Natural killer cell (primary cell): ENCODE results near the gene TAX1BP3. TPM values are rescaled to one million over a fixed set of nuclear protein-coding genes. Genes with fewer than 3 reads are reported as not detected.
"Not testable (repeated sequence)": the region's sequence is repeated elsewhere in the genome, so short reads cannot be mapped to it uniquely, and the experiment has no call there.

Experiments
- ATAC-seq, 3 donors: fragments of 150-1000 bp in 2 of 3; fragments of 200-7000 bp in 1 of 3; cut with Tn5 transposase; 1 replicate in 1 of 3; 2 replicates in 2 of 3; pipeline ENCODE4 v1.10.0; 2021; ENCODE audit warnings: mild to moderate bottlenecking in 2 of 3, moderate library complexity in 2 of 3
- DNase-seq, 2 donors: peaks; one replicate each; pipeline versions ENCODE4 v3.0.0 to v3.0.0-alpha.2; 2013 to 2021; ENCODE audit warnings: mixed read lengths in 1 of 2
- H3K27ac ChIP-seq: one replicate; pipeline ENCODE4 v1.5.1; 2013; ENCODE audit warnings: mild to moderate bottlenecking, low read length
- H3K27me3 ChIP-seq: one replicate; pipeline ENCODE4 v1.6.1; 2013; ENCODE audit warnings: low read length; ENCODE audit not compliant: control insufficient read depth, insufficient read depth
- H3K36me3 ChIP-seq: one replicate; pipeline ENCODE4 v1.6.1; 2013; ENCODE audit warnings: low read length; ENCODE audit not compliant: control insufficient read depth, insufficient read depth
- H3K4me1 ChIP-seq: one replicate; pipeline ENCODE4 v1.6.1; 2013; ENCODE audit warnings: low read length; ENCODE audit not compliant: control insufficient read depth, insufficient read depth
- H3K4me3 ChIP-seq: one replicate; pipeline ENCODE4 v1.5.1; 2013; ENCODE audit warnings: low read length
- H3K9me3 ChIP-seq: one replicate; pipeline ENCODE4 v1.6.1; 2013; ENCODE audit warnings: low read length; ENCODE audit not compliant: control insufficient read depth, insufficient read depth
- H3K27ac Mint-ChIP-seq, 2 donors: one replicate each; pipeline ENCODE4 v1.8.0; 2022; ENCODE audit warnings: mild to moderate bottlenecking in 2 of 2, mixed read lengths in 2 of 2, moderate library complexity in 1 of 2
- H3K27me3 Mint-ChIP-seq, 2 donors: one replicate each; pipeline ENCODE4 v1.8.0; 2022; ENCODE audit warnings: low read depth in 2 of 2, mixed read lengths in 2 of 2
- H3K36me3 Mint-ChIP-seq: one replicate; pipeline ENCODE4 v1.8.0; 2022; ENCODE audit warnings: mixed read lengths
- H3K4me1 Mint-ChIP-seq, 2 donors: one replicate each; pipeline ENCODE4 v1.8.0; 2022; ENCODE audit warnings: mixed read lengths in 2 of 2
- H3K4me3 Mint-ChIP-seq: one replicate; pipeline ENCODE4 v1.8.0; 2022; ENCODE audit warnings: mild to moderate bottlenecking, moderate library complexity, mixed read lengths
- H3K9me3 Mint-ChIP-seq, 2 donors: one replicate each; pipeline ENCODE4 v1.8.0; 2022; ENCODE audit warnings: mixed read lengths in 2 of 2
- CTCF ChIP-seq: fragments of 200-600 bp; IDR thresholded peaks from one replicate; pipeline ENCODE4 v1.8.0; 2022; ENCODE audit warnings: antibody characterized with exemption
- WGBS: methylation state at CpG from one replicate; pipeline ENCODE4 v1.1.7; 2013; ENCODE audit warnings: missing lambda C conversion rate; ENCODE audit not compliant: insufficient coverage; 5-methylcytosine and 5-hydroxymethylcytosine counted together
- intact Hi-C: fragments of 100-400 bp; cut with micrococcal nuclease; formaldehyde crosslinking; loops from one replicate; pipeline ENCODE4 v1.14.2; 2022
- total RNA-seq, 4 donors: library from RNA; stranded (reverse); fragments of 120-200 nt in 1 of 4; gene quantifications; one replicate each; pipeline versions ENCODE4 v1.2.3 to v1.2.4, GENCODE V29; 2013 to 2022

Gene TAX1BP3
- total RNA-seq, 3 donors from 2014 or later (not counting 1 experiment from before 2014, with no cell fraction given) = 15.1 to 17.0 (median 16.3) TPM

GRCh38 chr17:3710951-3711383 lies 42.6 kb upstream of the TAX1BP3 start:
- H3K27me3 ChIP-seq = no peaks in the 10 kb centered on the region
- peaks cover 14% of the 10 kb centered on the region for H3K36me3 ChIP-seq
- Mint-ChIP-seq H3K36me3 (peaks cover 10% of the 10 kb centered on the region), H3K4me3 (peak overlapping the region; percentile 67), H3K27ac (peak overlapping the region; percentile 71 to 77), H3K27me3 (no peaks in the 10 kb centered on the region), H3K9me3 (no peaks in the 10 kb centered on the region), H3K4me1 (peaks cover 25 to 36% of the 10 kb centered on the region in 2 donors)
- H3K4me3 ChIP-seq = no peak overlapping the region
- H3K27ac ChIP-seq = peak overlapping the region; percentile 44
- DNase-seq (peak in 1 of 2 donors; percentile 94), ATAC-seq (peak; percentile 93 to 95 (median 93))
- intact Hi-C loops = loop anchor here (1.0 to 2.0 kb wide), 3 partner anchors 16 to 84 kb away; no protein-coding TSS in a partner anchor
- no peak for TF ChIP-seq CTCF
- peaks cover 33% of the 10 kb centered on the region for H3K4me1 ChIP-seq
- 0% methylated on average over 5 of the region's 5 CpGs for WGBS
- no peaks in the 10 kb centered on the region for H3K9me3 ChIP-seq

GRCh38 chr17:3708366-3708765 lies 40.0 kb upstream of the TAX1BP3 start:
- DNase-seq = no peak
- no peak for ATAC-seq
- no peak for TF ChIP-seq CTCF
- H3K4me3 Mint-ChIP-seq = no peak overlapping the region
- H3K4me1 Mint-ChIP-seq = peaks cover 33 to 44% of the 10 kb centered on the region in 2 donors
- no peak overlapping the region for H3K27ac Mint-ChIP-seq
- H3K36me3 Mint-ChIP-seq = no peaks in the 10 kb centered on the region
- H3K4me3 ChIP-seq = no peak overlapping the region
- no peak overlapping the region for H3K27ac ChIP-seq
- intact Hi-C loops = no loop called here
- H3K9me3 Mint-ChIP-seq = no peaks in the 10 kb centered on the region
- no peaks in the 10 kb centered on the region for H3K9me3 ChIP-seq
- no peaks in the 10 kb centered on the region for H3K27me3 Mint-ChIP-seq
- no peaks in the 10 kb centered on the region for H3K27me3 ChIP-seq
- H3K4me1 ChIP-seq = peaks cover 41% of the 10 kb centered on the region
- 54% methylated on average over 3 of the region's 3 CpGs for WGBS
- no peaks in the 10 kb centered on the region for H3K36me3 ChIP-seq

- intact Hi-C loops, H3K36me3 ChIP-seq, H3K27me3 ChIP-seq, H3K36me3 Mint-ChIP-seq, H3K27ac Mint-ChIP-seq, H3K9me3 ChIP-seq, H3K27ac ChIP-seq, H3K27me3 Mint-ChIP-seq, H3K4me3 ChIP-seq, DNase-seq, H3K9me3 Mint-ChIP-seq: not testable (repeated sequence)
- peaks cover 15% of the 10 kb centered on the region for H3K4me1 ChIP-seq
- peak in 1 of 3 donors; percentile 10 for ATAC-seq
- H3K4me1 Mint-ChIP-seq = peaks cover 10 to 21% of the 10 kb centered on the region in 2 donors
- 100% methylated on average over 1 of the region's 1 CpG for WGBS
- peak overlapping the region; percentile 3 for H3K4me3 Mint-ChIP-seq
Observed at GRCh38 chr17:3705718-3705984, 37.3 kb upstream of the TAX1BP3 start.

- H3K9me3 ChIP-seq = no peaks in the 10 kb centered on the region
- no peaks in the 10 kb centered on the region for H3K27me3 ChIP-seq
- H3K27ac ChIP-seq = no peak overlapping the region
- peaks cover 8 to 18% of the 10 kb centered on the region in 2 donors for H3K4me1 Mint-ChIP-seq
- H3K27ac Mint-ChIP-seq = no peak overlapping the region
- H3K4me3 ChIP-seq = no peak overlapping the region
- intact Hi-C loops = no loop called here
- WGBS = 58% methylated on average over 20 of the region's 20 CpGs
- H3K4me1 ChIP-seq = peaks cover 12% of the 10 kb centered on the region
- no peaks in the 10 kb centered on the region for H3K9me3 Mint-ChIP-seq
- no peaks in the 10 kb centered on the region for H3K27me3 Mint-ChIP-seq
- H3K4me3 Mint-ChIP-seq = peak overlapping the region; percentile 3
- ATAC-seq (peak; percentile 37 to 72 (median 44)), DNase-seq (no peak)
- H3K36me3 Mint-ChIP-seq = no peaks in the 10 kb centered on the region
- H3K36me3 ChIP-seq = no peaks in the 10 kb centered on the region
- no peak for TF ChIP-seq CTCF
Observed at GRCh38 chr17:3704931-3705717, 36.7 kb upstream of the TAX1BP3 start.

- H3K36me3 ChIP-seq, intact Hi-C loops, H3K4me3 Mint-ChIP-seq, H3K27ac ChIP-seq, H3K9me3 Mint-ChIP-seq, H3K4me3 ChIP-seq, H3K36me3 Mint-ChIP-seq, DNase-seq, H3K9me3 ChIP-seq, H3K27ac Mint-ChIP-seq, H3K27me3 ChIP-seq, ATAC-seq, H3K27me3 Mint-ChIP-seq: not testable (repeated sequence)
- 96% methylated on average over 7 of the region's 7 CpGs for WGBS
- H3K4me1 ChIP-seq = peaks cover 12% of the 10 kb centered on the region
- peaks cover 8 to 13% of the 10 kb centered on the region in 2 donors for H3K4me1 Mint-ChIP-seq
Observed at GRCh38 chr17:3702041-3702539, 33.7 kb upstream of the TAX1BP3 start.
